ENCODE measurements around the gene PTPN6. TPM values are rescaled to one million over a fixed set of nuclear protein-coding genes. Genes with fewer than 3 reads are reported as not detected.

Gene PTPN6
- total RNA-seq, 1 donor = 99.9 TPM

- Histone ChIP-seq H3K4me1 (ENCODE audit: insufficient read depth, low read length) (peaks cover 43% of the 10 kb centered on the region), H3K27me3 (ENCODE audit: insufficient read depth, low read length) (peaks cover 4% of the 10 kb centered on the region), H3K4me3 (ENCODE audit: low read length) (no peak overlapping the region), H3K9me3 (ENCODE audit: low read depth, low read length) (no peaks in the 10 kb centered on the region)
Measured at GRCh38 chr12:6932766-6933165, 18.4 kb upstream of the PTPN6 start.

- Histone ChIP-seq H3K4me3 (ENCODE audit: low read length) (no peak overlapping the region), H3K9me3 (ENCODE audit: low read depth, low read length) (no peaks in the 10 kb centered on the region), H3K4me1 (ENCODE audit: insufficient read depth, low read length) (peaks cover 42% of the 10 kb centered on the region), H3K27me3 (ENCODE audit: insufficient read depth, low read length) (peaks cover 1% of the 10 kb centered on the region)
Measured at GRCh38 chr12:6934110-6934509, 17.0 kb upstream of the PTPN6 start.

DNA sequence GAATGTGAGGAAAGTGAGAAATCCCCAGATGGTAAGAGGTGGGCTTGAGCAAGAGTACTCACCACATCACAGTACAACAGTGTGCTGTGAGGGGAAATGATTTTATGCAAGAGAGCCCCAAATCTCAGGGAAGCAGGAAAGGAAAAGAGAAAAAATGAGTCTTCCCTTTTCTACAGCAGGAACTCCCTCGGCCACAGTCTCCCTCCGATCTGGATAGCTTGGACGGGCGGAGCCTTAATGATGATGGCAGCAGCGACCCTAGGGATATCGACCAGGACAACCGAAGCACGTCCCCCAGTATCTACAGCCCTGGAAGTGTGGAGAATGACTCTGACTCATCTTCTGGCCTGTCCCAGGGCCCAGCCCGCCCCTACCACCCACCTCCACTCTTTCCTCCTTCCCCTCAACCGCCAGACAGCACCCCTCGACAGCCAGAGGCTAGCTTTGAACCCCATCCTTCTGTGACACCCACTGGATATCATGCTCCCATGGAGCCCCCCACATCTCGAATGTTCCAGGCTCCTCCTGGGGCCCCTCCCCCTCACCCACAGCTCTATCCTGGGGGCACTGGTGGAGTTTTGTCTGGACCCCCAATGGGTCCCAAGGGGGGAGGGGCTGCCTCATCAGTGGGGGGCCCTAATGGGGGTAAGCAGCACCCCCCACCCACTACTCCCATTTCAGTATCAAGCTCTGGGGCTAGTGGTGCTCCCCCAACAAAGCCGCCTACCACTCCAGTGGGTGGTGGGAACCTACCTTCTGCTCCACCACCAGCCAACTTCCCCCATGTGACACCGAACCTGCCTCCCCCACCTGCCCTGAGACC, 15.6 kb upstream of the PTPN6 start:
- Histone ChIP-seq H3K9me3 (ENCODE audit: low read depth, low read length) (no peaks in the 10 kb centered on the region), H3K27me3 (ENCODE audit: insufficient read depth, low read length) (no peaks in the 10 kb centered on the region), H3K4me3 (ENCODE audit: low read length) (no peak overlapping the region), H3K4me1 (ENCODE audit: insufficient read depth, low read length) (peaks cover 32% of the 10 kb centered on the region)

GRCh38 chr12:6936194-6936635, 14.9 kb upstream of the PTPN6 start:
- no peak overlapping the region for H3K4me3 ChIP-seq (ENCODE audit: low read length)
- H3K27me3 ChIP-seq (ENCODE audit: insufficient read depth, low read length) = no peaks in the 10 kb centered on the region
- peaks cover 32% of the 10 kb centered on the region for H3K4me1 ChIP-seq (ENCODE audit: insufficient read depth, low read length)
- H3K9me3 ChIP-seq (ENCODE audit: low read depth, low read length) = no peaks in the 10 kb centered on the region

DNA sequence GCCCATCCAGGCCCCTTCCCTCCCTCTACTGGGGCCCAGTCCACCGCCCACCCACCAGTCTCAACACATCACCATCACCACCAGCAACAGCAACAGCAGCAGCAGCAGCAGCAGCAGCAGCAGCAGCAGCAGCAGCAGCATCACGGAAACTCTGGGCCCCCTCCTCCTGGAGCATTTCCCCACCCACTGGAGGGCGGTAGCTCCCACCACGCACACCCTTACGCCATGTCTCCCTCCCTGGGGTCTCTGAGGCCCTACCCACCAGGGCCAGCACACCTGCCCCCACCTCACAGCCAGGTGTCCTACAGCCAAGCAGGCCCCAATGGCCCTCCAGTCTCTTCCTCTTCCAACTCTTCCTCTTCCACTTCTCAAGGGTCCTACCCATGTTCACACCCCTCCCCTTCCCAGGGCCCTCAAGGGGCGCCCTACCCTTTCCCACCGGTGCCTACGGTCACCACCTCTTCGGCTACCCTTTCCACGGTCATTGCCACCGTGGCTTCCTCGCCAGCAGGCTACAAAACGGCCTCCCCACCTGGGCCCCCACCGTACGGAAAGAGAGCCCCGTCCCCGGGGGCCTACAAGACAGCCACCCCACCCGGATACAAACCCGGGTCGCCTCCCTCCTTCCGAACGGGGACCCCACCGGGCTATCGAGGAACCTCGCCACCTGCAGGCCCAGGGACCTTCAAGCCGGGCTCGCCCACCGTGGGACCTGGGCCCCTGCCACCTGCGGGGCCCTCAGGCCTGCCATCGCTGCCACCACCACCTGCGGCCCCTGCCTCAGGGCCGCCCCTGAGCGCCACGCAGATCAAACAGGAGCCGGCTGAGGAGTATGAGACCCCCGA, 14.3 kb upstream of the PTPN6 start:
- peak overlapping the region; percentile 71 for H3K4me3 ChIP-seq (ENCODE audit: low read length)

DNA sequence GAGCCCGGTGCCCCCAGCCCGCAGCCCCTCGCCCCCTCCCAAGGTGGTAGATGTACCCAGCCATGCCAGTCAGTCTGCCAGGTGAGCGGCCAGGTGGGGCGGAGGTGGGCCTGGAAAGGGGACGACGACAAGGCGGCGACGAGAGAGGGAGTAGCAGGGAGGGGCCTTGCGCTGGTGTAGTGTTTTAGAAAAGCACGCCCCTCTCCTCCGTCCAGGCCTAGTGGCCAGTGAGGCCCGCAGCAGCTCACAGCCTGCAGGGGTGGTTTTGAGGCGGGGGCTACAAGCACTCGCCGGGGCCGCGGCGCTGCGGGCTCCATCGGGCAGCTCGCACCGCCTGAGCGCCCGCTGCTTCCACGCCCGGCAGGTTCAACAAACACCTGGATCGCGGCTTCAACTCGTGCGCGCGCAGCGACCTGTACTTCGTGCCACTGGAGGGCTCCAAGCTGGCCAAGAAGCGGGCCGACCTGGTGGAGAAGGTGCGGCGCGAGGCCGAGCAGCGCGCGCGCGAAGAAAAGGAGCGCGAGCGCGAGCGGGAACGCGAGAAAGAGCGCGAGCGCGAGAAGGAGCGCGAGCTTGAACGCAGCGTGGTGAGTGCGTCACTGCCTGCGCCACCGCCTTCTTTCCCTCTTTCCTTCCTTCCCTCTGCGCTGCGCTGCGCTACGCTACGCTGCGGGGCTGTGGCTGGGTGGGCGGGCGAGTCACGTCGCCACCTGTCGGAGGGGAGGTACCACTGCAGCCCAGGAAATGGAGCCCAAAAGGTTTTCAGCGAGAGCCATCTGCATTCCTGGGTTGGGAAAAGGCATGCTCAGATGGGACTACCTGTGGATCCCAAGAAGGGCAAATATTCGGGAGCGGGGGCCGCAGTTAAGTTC, 13.4 kb upstream of the PTPN6 start:
- H3K9me3 ChIP-seq (ENCODE audit: low read depth, low read length) = no peaks in the 10 kb centered on the region
- peak overlapping the region; percentile 71 for H3K4me3 ChIP-seq (ENCODE audit: low read length)
- no peaks in the 10 kb centered on the region for H3K27me3 ChIP-seq (ENCODE audit: insufficient read depth, low read length)
- H3K4me1 ChIP-seq (ENCODE audit: insufficient read depth, low read length) = peaks cover 33% of the 10 kb centered on the region

More for the DNA sequence above, 14.3 kb upstream of the PTPN6 start:
- no peaks in the 10 kb centered on the region for H3K9me3 ChIP-seq (ENCODE audit: low read depth, low read length)
- H3K27me3 ChIP-seq (ENCODE audit: insufficient read depth, low read length) = no peaks in the 10 kb centered on the region
- peaks cover 32% of the 10 kb centered on the region for H3K4me1 ChIP-seq (ENCODE audit: insufficient read depth, low read length)

DNA sequence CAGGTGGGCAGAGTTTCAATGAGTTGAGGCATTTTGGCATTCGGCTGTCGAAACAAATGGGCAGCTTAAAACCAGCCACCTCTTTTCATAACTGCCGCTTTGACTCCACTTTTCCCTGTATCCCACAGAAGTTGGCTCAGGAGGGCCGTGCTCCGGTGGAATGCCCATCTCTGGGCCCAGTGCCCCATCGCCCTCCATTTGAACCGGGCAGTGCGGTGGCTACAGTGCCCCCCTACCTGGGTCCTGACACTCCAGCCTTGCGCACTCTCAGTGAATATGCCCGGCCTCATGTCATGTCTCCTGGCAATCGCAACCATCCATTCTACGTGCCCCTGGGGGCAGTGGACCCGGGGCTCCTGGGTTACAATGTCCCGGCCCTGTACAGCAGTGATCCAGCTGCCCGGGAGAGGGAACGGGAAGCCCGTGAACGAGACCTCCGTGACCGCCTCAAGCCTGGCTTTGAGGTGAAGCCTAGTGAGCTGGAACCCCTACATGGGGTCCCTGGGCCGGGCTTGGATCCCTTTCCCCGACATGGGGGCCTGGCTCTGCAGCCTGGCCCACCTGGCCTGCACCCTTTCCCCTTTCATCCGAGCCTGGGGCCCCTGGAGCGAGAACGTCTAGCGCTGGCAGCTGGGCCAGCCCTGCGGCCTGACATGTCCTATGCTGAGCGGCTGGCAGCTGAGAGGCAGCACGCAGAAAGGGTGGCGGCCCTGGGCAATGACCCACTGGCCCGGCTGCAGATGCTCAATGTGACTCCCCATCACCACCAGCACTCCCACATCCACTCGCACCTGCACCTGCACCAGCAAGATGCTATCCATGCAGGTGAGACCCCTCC, 12.6 kb upstream of the PTPN6 start:
- H3K4me3 ChIP-seq (ENCODE audit: low read length) = no peak overlapping the region
- peaks cover 41% of the 10 kb centered on the region for H3K4me1 ChIP-seq (ENCODE audit: insufficient read depth, low read length)
- no peaks in the 10 kb centered on the region for H3K27me3 ChIP-seq (ENCODE audit: insufficient read depth, low read length)

GRCh38 chr12:6939191-6939540, 12.0 kb upstream of the PTPN6 start:
- H3K27me3 ChIP-seq (ENCODE audit: insufficient read depth, low read length) = no peaks in the 10 kb centered on the region
- no peaks in the 10 kb centered on the region for H3K9me3 ChIP-seq (ENCODE audit: low read depth, low read length)
- peaks cover 47% of the 10 kb centered on the region for H3K4me1 ChIP-seq (ENCODE audit: insufficient read depth, low read length)

More for the DNA sequence above, 12.6 kb upstream of the PTPN6 start:
- H3K9me3 ChIP-seq (ENCODE audit: low read depth, low read length) = no peaks in the 10 kb centered on the region

DNA sequence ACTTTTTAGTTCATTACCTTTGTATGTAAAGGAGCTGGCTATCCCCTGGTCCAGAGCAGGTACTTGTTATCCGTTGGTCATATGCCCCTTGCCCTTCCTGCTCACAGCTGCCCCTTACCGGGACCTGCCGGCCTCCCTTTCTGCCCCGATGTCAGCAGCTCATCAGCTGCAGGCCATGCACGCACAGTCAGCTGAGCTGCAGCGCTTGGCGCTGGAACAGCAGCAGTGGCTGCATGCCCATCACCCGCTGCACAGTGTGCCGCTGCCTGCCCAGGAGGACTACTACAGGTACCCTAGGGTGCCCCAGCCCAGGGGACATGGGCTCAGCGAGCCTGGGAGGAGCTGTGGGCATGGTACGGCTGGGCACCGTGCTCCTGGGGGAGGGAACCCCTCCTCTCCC, 9.9 kb upstream of the PTPN6 start:
- Histone ChIP-seq H3K27me3 (ENCODE audit: insufficient read depth, low read length) (no peaks in the 10 kb centered on the region), H3K9me3 (ENCODE audit: low read depth, low read length) (no peaks in the 10 kb centered on the region), H3K4me1 (ENCODE audit: insufficient read depth, low read length) (peaks cover 53% of the 10 kb centered on the region), H3K4me3 (ENCODE audit: low read length) (no peak overlapping the region)

More at GRCh38 chr12:6939191-6939540, 12.0 kb upstream of the PTPN6 start:
- no peak overlapping the region for H3K4me3 ChIP-seq (ENCODE audit: low read length)

DNA sequence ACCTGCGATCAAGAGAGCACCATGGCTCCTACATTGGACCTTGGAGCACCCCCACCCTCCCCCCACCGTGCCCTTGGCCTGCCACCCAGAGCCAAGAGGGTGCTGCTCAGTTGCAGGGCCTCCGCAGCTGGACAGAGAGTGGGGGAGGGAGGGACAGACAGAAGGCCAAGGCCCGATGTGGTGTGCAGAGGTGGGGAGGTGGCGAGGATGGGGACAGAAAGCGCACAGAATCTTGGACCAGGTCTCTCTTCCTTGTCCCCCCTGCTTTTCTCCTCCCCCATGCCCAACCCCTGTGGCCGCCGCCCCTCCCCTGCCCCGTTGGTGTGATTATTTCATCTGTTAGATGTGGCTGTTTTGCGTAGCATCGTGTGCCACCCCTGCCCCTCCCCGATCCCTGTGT, 9.4 kb upstream of the PTPN6 start:
- H3K27me3 ChIP-seq (ENCODE audit: insufficient read depth, low read length) = no peaks in the 10 kb centered on the region
- H3K9me3 ChIP-seq (ENCODE audit: low read depth, low read length) = no peaks in the 10 kb centered on the region
- H3K4me1 ChIP-seq (ENCODE audit: insufficient read depth, low read length) = peaks cover 53% of the 10 kb centered on the region
- H3K4me3 ChIP-seq (ENCODE audit: low read length) = no peak overlapping the region

DNA sequence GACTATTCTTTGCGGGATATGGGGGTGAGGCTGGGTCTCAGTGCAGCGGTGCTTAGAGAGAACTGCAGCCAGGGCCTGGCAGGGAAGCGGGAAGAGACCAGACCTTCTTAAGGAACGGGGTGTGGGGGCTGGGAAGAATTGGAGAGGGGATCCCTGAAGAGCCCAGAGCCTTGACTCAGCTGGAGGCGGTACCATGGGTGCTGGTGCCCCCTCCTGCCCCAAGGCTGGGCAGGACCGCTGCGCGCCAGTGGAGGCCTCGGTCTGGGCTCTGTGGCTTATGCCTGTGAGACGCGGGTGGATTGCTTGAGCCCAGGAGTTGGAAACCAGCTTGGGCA, 8.9 kb upstream of the PTPN6 start:
- H3K9me3 ChIP-seq (ENCODE audit: low read depth, low read length) = no peaks in the 10 kb centered on the region
- peaks cover 54% of the 10 kb centered on the region for H3K4me1 ChIP-seq (ENCODE audit: insufficient read depth, low read length)
- no peak overlapping the region for H3K4me3 ChIP-seq (ENCODE audit: low read length)
- H3K27me3 ChIP-seq (ENCODE audit: insufficient read depth, low read length) = no peaks in the 10 kb centered on the region

- H3K4me1 ChIP-seq (ENCODE audit: insufficient read depth, low read length) = peaks cover 60% of the 10 kb centered on the region
- H3K27me3 ChIP-seq (ENCODE audit: insufficient read depth, low read length) = no peaks in the 10 kb centered on the region
- H3K9me3 ChIP-seq (ENCODE audit: low read depth, low read length) = no peaks in the 10 kb centered on the region
- H3K4me3 ChIP-seq (ENCODE audit: low read length) = peak overlapping the region; percentile 61
Measured at GRCh38 chr12:6943389-6943721, 7.8 kb upstream of the PTPN6 start.

- Histone ChIP-seq H3K4me1 (ENCODE audit: insufficient read depth, low read length) (peaks cover 62% of the 10 kb centered on the region), H3K4me3 (ENCODE audit: low read length) (peak within 1 kb of the TSS; percentile 61), H3K27me3 (ENCODE audit: insufficient read depth, low read length) (no peaks in the 10 kb centered on the region), H3K9me3 (ENCODE audit: low read depth, low read length) (no peaks in the 10 kb centered on the region)
Measured at GRCh38 chr12:6943722-6944380, 7.3 kb upstream of the PTPN6 start, which contains the start of the genes C12orf57 and RNU7-1. Gene C12orf57 (plus strand): TSS chr12:6944022. CDS start chr12:6944122, 100 bp downstream. Gene RNU7-1 (plus strand): TSS chr12:6943816.

All from mononuclear cell (primary cell).